ENCODE results near the gene C4orf50. TPM values are rescaled to one million over a fixed set of nuclear protein-coding genes. Genes with fewer than 3 reads are reported as not detected.

C4orf50 gene
- polyA plus RNA-seq, 1 donor from 2014 or later: 1.6 TPM

DNA sequence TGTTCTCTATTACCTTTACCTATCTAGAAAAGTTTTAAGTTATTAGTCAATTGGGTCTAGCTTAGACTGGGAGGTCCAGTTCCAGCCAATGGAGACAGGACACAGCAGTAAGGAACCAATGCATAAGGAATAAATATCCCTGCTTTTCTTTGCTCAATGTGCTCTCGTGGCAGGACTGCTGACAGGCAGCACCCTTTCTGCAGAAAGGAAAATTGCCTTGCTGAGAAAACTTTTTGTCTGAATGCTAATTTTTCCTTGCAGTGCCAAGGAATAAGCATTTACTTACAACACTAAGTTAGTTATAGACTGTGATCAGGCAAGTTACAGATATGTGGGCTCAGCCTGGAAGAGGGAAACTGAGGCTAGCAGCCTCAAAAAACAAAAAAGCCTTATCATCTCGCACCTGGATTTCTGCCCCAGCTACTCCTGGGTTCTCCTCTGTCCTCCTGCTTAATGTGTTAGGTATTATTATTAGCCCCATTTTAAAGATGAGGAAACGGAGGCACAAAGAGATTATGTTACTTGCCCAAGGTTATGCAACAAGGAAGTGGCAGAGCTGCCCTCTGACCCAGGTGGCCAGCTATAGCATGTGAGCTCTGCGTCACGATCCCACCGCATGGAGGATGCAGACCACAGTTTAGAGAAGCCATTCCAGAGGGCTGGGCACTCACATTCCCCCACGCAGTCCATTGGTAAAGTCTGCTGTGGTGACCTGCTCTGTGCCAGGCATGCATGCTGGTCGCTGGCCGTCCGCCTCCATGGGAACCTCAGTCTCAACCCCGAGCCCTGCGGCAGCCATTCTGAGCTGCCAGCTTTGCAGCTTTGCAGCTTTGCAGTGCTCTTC lies 40.5 kb upstream of the C4orf50 start:
- Histone ChIP-seq H3F3A (ENCODE audit: insufficient read depth, low read length, poor library complexity, severe bottlenecking) (no peaks in the 10 kb centered on the region), H2AFZ (ENCODE audit: low read depth, low read length) (no peak overlapping the region), H3K36me3 (ENCODE audit: insufficient read depth, low read length) (no peaks in the 10 kb centered on the region), H3K4me3 (ENCODE audit: low read length) (no peak overlapping the region), H3K9me2 (ENCODE audit: insufficient read depth, low read length) (no peaks in the 10 kb centered on the region), H3K27ac (ENCODE audit: low read length) (no peak overlapping the region), H3K79me2 (replicated peaks; ENCODE audit: insufficient read depth, low read length) (no peaks in the 10 kb centered on the region), H3K27me3 (ENCODE audit: insufficient read depth, low read depth, low read length) (no peaks in the 10 kb centered on the region), H4K20me1 (ENCODE audit: insufficient read depth) (no peaks in the 10 kb centered on the region), H3K9me3 (ENCODE audit: low read length) (no peaks in the 10 kb centered on the region), H3K4me2 (ENCODE audit: low read length) (no peak overlapping the region), H3K9ac (ENCODE audit: low read length) (no peak overlapping the region)
- TF ChIP-seq EP300 (conservative IDR thresholded peaks at IDR 0.05; ENCODE audit: poor library complexity, severe bottlenecking) (no peak), MXI1 (conservative IDR thresholded peaks at IDR 0.05; ENCODE audit: poor library complexity, severe bottlenecking) (no peak), EZH2 (IDR thresholded peaks at IDR 0.05; ENCODE audit: borderline replicate concordance, insufficient read depth, low read length, poor library complexity, severe bottlenecking) (no peak), POLR2AphosphoS5 (IDR thresholded peaks at IDR 0.05) (no peak), TAF1 (IDR thresholded peaks at IDR 0.05; ENCODE audit: low read depth) (no peak), SMC3 (conservative IDR thresholded peaks at IDR 0.05; ENCODE audit: poor library complexity) (no peak), RAD21 (conservative IDR thresholded peaks at IDR 0.05) (no peak)
- TF ChIP-seq, protein P1, sequence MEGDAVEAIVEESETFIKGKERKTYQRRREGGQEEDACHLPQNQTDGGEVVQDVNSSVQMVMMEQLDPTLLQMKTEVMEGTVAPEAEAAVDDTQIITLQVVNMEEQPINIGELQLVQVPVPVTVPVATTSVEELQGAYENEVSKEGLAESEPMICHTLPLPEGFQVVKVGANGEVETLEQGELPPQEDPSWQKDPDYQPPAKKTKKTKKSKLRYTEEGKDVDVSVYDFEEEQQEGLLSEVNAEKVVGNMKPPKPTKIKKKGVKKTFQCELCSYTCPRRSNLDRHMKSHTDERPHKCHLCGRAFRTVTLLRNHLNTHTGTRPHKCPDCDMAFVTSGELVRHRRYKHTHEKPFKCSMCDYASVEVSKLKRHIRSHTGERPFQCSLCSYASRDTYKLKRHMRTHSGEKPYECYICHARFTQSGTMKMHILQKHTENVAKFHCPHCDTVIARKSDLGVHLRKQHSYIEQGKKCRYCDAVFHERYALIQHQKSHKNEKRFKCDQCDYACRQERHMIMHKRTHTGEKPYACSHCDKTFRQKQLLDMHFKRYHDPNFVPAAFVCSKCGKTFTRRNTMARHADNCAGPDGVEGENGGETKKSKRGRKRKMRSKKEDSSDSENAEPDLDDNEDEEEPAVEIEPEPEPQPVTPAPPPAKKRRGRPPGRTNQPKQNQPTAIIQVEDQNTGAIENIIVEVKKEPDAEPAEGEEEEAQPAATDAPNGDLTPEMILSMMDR (IDR thresholded peaks at IDR 0.05; ENCODE audit: poor library complexity, severe bottlenecking): no peak
- TF ChIP-seq, protein P2, sequence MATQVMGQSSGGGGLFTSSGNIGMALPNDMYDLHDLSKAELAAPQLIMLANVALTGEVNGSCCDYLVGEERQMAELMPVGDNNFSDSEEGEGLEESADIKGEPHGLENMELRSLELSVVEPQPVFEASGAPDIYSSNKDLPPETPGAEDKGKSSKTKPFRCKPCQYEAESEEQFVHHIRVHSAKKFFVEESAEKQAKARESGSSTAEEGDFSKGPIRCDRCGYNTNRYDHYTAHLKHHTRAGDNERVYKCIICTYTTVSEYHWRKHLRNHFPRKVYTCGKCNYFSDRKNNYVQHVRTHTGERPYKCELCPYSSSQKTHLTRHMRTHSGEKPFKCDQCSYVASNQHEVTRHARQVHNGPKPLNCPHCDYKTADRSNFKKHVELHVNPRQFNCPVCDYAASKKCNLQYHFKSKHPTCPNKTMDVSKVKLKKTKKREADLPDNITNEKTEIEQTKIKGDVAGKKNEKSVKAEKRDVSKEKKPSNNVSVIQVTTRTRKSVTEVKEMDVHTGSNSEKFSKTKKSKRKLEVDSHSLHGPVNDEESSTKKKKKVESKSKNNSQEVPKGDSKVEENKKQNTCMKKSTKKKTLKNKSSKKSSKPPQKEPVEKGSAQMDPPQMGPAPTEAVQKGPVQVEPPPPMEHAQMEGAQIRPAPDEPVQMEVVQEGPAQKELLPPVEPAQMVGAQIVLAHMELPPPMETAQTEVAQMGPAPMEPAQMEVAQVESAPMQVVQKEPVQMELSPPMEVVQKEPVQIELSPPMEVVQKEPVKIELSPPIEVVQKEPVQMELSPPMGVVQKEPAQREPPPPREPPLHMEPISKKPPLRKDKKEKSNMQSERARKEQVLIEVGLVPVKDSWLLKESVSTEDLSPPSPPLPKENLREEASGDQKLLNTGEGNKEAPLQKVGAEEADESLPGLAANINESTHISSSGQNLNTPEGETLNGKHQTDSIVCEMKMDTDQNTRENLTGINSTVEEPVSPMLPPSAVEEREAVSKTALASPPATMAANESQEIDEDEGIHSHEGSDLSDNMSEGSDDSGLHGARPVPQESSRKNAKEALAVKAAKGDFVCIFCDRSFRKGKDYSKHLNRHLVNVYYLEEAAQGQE (IDR thresholded peaks at IDR 0.05; ENCODE audit: borderline replicate concordance): no peak

DNA sequence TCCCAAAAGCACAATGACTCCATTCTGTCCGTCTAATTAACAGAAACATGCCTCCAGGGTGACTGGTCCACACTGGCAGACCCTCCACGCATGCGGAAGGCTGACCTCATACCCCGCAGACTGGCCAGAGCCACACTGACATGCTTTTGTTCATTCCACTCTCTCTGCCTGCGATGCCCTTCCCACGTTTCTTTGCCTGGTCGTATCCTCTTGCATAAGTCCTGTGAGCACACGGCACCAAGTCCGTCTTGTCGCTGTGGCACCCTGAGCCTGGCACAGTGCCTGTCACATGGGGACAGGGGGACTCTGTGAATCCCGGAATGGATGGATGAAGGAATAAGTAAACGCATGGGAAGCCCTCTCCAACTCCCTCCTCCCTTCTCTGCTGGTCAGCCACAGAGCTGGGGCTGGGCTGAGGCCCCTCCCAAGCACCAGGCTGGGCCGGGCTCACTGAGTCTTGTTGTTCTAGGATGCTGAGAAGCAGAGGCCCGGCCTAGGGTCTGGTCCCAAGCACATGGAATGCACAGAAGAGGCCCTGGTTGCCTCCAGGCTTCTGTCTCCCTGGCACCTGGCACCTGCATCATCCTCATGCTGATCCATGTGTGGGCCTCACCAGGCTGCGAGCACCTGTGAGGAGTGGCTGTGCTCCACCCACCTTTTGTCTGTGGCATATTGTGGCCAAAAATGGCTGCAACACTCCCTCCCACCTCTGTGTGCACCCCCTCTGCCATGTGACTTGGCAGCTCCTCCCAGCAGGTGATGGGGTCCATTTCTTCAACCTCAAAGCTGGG lies 38.9 kb upstream of the C4orf50 start:
- Histone ChIP-seq H4K20me1 (ENCODE audit: insufficient read depth) (no peaks in the 10 kb centered on the region), H3K4me2 (ENCODE audit: low read length) (no peak overlapping the region), H3K9me3 (ENCODE audit: low read length) (no peaks in the 10 kb centered on the region), H3K9me2 (ENCODE audit: insufficient read depth, low read length) (no peaks in the 10 kb centered on the region), H3K27ac (ENCODE audit: low read length) (no peak overlapping the region), H3K9ac (ENCODE audit: low read length) (no peak overlapping the region), H3K4me3 (ENCODE audit: low read length) (no peak overlapping the region), H3K27me3 (ENCODE audit: insufficient read depth, low read depth, low read length) (no peaks in the 10 kb centered on the region), H3F3A (ENCODE audit: insufficient read depth, low read length, poor library complexity, severe bottlenecking) (no peaks in the 10 kb centered on the region), H2AFZ (ENCODE audit: low read depth, low read length) (no peak overlapping the region), H3K36me3 (ENCODE audit: insufficient read depth, low read length) (no peaks in the 10 kb centered on the region), H3K79me2 (replicated peaks; ENCODE audit: insufficient read depth, low read length) (no peaks in the 10 kb centered on the region)
- TF ChIP-seq, protein P1 (IDR thresholded peaks at IDR 0.05; ENCODE audit: poor library complexity, severe bottlenecking): no peak
- TF ChIP-seq POLR2AphosphoS5 (IDR thresholded peaks at IDR 0.05) (no peak), RAD21 (conservative IDR thresholded peaks at IDR 0.05) (no peak), SMC3 (conservative IDR thresholded peaks at IDR 0.05; ENCODE audit: poor library complexity) (no peak), TAF1 (IDR thresholded peaks at IDR 0.05; ENCODE audit: low read depth) (no peak), MXI1 (conservative IDR thresholded peaks at IDR 0.05; ENCODE audit: poor library complexity, severe bottlenecking) (no peak), EZH2 (IDR thresholded peaks at IDR 0.05; ENCODE audit: borderline replicate concordance, insufficient read depth, low read length, poor library complexity, severe bottlenecking) (no peak), EP300 (conservative IDR thresholded peaks at IDR 0.05; ENCODE audit: poor library complexity, severe bottlenecking) (no peak)
- TF ChIP-seq, protein P2 (IDR thresholded peaks at IDR 0.05; ENCODE audit: borderline replicate concordance): no peak
